ENCODE results near the gene TAS1R1. TPM values are rescaled to one million over a fixed set of nuclear protein-coding genes. Genes with fewer than 3 reads are reported as not detected.
A peak's percentile ranks its signal among the peaks of the same experiment; 100 is the strongest.

Gene TAS1R1
- total and polyA plus RNA-seq, 2 experiments from 2014 or later, result 0.19 TPM; not detected in 1

GRCh38 chr1:6519491-6519934 lies 35.6 kb upstream of the TAS1R1 start (continued):
- TF ChIP-seq, protein P1, sequence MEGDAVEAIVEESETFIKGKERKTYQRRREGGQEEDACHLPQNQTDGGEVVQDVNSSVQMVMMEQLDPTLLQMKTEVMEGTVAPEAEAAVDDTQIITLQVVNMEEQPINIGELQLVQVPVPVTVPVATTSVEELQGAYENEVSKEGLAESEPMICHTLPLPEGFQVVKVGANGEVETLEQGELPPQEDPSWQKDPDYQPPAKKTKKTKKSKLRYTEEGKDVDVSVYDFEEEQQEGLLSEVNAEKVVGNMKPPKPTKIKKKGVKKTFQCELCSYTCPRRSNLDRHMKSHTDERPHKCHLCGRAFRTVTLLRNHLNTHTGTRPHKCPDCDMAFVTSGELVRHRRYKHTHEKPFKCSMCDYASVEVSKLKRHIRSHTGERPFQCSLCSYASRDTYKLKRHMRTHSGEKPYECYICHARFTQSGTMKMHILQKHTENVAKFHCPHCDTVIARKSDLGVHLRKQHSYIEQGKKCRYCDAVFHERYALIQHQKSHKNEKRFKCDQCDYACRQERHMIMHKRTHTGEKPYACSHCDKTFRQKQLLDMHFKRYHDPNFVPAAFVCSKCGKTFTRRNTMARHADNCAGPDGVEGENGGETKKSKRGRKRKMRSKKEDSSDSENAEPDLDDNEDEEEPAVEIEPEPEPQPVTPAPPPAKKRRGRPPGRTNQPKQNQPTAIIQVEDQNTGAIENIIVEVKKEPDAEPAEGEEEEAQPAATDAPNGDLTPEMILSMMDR (conservative IDR thresholded peaks at IDR 0.05; ENCODE audit: low read depth in 2 of 2), result no peak
- TF ChIP-seq ZNF331 (CRISPR knock-in tag; IDR thresholded peaks at IDR 0.05; ENCODE audit: low read depth) (no peak), ZNF114 (CRISPR knock-in tag; IDR thresholded peaks at IDR 0.05) (no peak), NANOG (IDR thresholded peaks at IDR 0.05; ENCODE audit: borderline replicate concordance) (no peak), JUNB (IDR thresholded peaks at IDR 0.05; ENCODE audit: unreplicated experiment) (no peak)
- TF ChIP-seq, protein P2, sequence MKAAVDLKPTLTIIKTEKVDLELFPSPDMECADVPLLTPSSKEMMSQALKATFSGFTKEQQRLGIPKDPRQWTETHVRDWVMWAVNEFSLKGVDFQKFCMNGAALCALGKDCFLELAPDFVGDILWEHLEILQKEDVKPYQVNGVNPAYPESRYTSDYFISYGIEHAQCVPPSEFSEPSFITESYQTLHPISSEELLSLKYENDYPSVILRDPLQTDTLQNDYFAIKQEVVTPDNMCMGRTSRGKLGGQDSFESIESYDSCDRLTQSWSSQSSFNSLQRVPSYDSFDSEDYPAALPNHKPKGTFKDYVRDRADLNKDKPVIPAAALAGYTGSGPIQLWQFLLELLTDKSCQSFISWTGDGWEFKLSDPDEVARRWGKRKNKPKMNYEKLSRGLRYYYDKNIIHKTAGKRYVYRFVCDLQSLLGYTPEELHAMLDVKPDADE (IDR thresholded peaks at IDR 0.05), result no peak

- Mint-ChIP-seq H3K9me3 (no peaks in the 10 kb centered on the region), H3K27me3 (ENCODE audit: insufficient read depth, low read depth, poor library complexity) (peaks cover 23% of the 10 kb centered on the region), H3K4me3 (peak overlapping the region; percentile 36; the same call in 2 of the 3 replicates), H3K27ac (peak overlapping the region; percentile 89), H3K4me1 (peaks cover 32% of the 10 kb centered on the region), H3K36me3 (ENCODE audit: low read depth) (peaks cover 5% of the 10 kb centered on the region)
- DNase-seq (ENCODE audit: low spot score) (peak; percentile 96), ATAC-seq (peak; percentile 94)
- Histone ChIP-seq H3K36me3 (ENCODE audit: insufficient read depth) (no peaks in the 10 kb centered on the region), H3K4me3 (no peak overlapping the region; the same call in 1 of the 2 replicates), H3F3A (replicated peaks; ENCODE audit: low read depth) (peaks cover 29% of the 10 kb centered on the region), H3K4me1 (ENCODE audit: insufficient read depth) (peaks cover 20% of the 10 kb centered on the region), H3K4me2 (peak overlapping the region; percentile 62; the same call in 1 of the 2 replicates), H3K79me2 (replicated peaks; ENCODE audit: insufficient read depth) (no peaks in the 10 kb centered on the region), H4K20me1 (replicated peaks; ENCODE audit: insufficient read depth) (no peaks in the 10 kb centered on the region; the same call in none of the 2 replicates), H3K27ac (ENCODE audit: low read depth) (peak overlapping the region; percentile 78), H3K9me2 (ENCODE audit: insufficient read depth) (no peaks in the 10 kb centered on the region), H3K27me3 (ENCODE audit: insufficient read depth) (no peaks in the 10 kb centered on the region), H2AFZ (no peak overlapping the region)
- TF ChIP-seq ZNF462 (CRISPR knock-in tag; IDR thresholded peaks at IDR 0.05), result no peak
- TF ChIP-seq ZNF331 (CRISPR knock-in tag; IDR thresholded peaks at IDR 0.05; ENCODE audit: low read depth), result peak; percentile 67
Measured at GRCh38 chr1:6519935-6520671, 35.0 kb upstream of the TAS1R1 start.
